Measurements from ENCODE around the gene RAI1.

Gene RAI1

DNA sequence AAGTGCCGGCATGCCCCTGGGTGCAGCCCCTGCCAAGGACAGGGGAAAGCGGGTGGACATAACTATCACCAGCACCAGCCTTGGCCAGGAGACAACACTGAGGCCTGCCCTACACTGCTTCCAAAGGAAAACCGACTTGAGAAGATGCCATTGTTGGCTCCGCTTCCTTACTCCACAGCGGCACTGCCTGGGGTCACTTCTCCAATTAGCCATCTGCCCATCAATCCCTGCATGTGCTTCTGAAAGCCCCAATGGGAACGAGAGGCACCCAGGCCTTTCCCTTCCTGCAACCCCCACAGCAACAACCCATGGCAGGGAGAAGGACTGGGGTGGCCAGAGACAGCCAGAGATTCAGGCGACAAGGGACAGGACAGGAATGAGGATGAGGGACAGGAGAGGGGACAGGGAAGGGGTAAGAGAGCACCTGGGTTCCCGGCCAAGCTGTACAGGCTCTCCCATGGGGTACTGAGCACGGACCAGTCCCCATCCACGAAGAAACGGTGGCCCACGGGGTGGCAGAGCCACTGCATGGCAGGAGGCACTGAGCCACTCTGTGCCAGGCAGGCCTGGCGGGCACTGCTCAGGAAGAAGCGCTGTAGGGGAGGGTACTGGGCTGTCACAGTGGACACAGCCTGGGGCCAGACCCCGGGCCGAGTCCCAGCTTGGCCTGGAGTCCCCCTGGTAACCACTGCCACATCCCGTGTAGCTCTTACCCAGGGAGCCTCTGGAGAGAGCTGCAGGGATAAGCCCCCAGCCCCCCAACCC lies 134.4 kb downstream of the RAI1 start:
- TF ChIP-seq CTCF (IDR thresholded peaks at IDR 0.05; ENCODE audit: low read length, missing control alignments), result no peak

GRCh38 chr17:17816240-17816814 lies 135.1 kb downstream of the RAI1 start:
- H3K4me3 ChIP-seq (replicated peaks; ENCODE audit: low read depth, low read length), result no peak overlapping the region
- no peak for TF ChIP-seq CTCF (IDR thresholded peaks at IDR 0.05; ENCODE audit: low read length, missing control alignments)
- no peak for DNase-seq (ENCODE audit: low read depth)

More for the DNA sequence above, 134.4 kb downstream of the RAI1 start:
- H3K4me3 ChIP-seq (replicated peaks; ENCODE audit: low read depth, low read length), result no peak overlapping the region
- no peak for DNase-seq (ENCODE audit: low read depth)

GRCh38 chr17:17816831-17817551 lies 135.7 kb downstream of the RAI1 start:
- no peak for DNase-seq (ENCODE audit: low read depth)
- no peak for TF ChIP-seq CTCF (IDR thresholded peaks at IDR 0.05; ENCODE audit: low read length, missing control alignments)
- H3K4me3 ChIP-seq (replicated peaks; ENCODE audit: low read depth, low read length), result no peak overlapping the region

- no peak for TF ChIP-seq CTCF (IDR thresholded peaks at IDR 0.05; ENCODE audit: low read length, missing control alignments)
- no peak for DNase-seq (ENCODE audit: low read depth)
- no peak overlapping the region for H3K4me3 ChIP-seq (replicated peaks; ENCODE audit: low read depth, low read length)
Observed at GRCh38 chr17:17817552-17817947, 136.3 kb downstream of the RAI1 start.

DNA sequence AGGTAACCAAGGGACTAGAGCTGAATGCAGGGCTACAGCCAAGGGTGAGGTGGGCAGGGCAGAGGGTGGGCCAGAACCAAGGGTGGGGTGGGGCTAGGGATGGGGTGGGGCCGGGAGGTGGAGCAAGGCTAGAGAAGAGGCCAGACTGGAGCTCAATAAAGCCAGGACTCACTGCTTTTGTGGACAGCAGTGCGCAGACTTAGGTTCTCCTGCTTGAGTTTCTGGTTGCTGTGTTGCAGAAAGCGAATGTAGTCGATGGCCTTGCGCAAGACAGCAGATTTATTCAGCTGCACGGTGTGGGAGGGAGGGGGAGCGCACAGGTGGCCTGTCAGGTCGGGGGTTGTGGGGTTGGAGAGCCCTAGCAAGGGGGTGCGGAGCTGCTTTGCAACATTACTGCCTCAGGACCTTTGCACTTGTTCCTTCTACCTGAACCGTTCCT lies 136.8 kb downstream of the RAI1 start:
- no peak overlapping the region for H3K4me3 ChIP-seq (replicated peaks; ENCODE audit: low read depth, low read length)
- TF ChIP-seq CTCF (IDR thresholded peaks at IDR 0.05; ENCODE audit: low read length, missing control alignments), result no peak
- DNase-seq (ENCODE audit: low read depth), result peak; percentile 34

DNA sequence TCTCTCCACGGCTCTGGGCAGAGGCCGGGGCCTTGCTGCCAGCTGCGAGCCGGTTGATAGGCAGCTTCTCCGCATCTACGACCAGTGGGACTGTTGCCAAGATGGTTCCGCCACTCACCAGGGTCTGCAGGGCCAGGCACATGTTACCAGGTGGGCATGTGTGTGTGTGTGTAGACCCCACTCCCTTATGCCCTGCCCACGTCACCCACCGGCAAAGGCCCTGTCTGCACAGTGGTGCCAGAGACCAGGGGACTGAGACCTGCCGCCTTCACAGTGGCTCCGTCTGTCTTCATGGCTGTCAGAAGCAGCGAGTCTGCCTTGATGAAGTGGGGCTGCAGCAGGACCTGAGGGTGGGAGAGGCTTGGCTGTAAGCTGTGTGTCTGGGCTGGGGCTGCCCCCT lies 137.9 kb downstream of the RAI1 start:
- no peak for DNase-seq (ENCODE audit: low read depth)
- no peak for TF ChIP-seq CTCF (IDR thresholded peaks at IDR 0.05; ENCODE audit: low read length, missing control alignments)

More for the DNA sequence above, 137.9 kb downstream of the RAI1 start:
- H3K4me3 ChIP-seq (replicated peaks; ENCODE audit: low read depth, low read length), result no peak overlapping the region
